ENCODE data around the gene VASH2.
A peak's percentile ranks its signal among the peaks of the same experiment; 100 is the strongest.
"Not testable (repeated sequence)": the region's sequence is repeated elsewhere in the genome, so short reads cannot be mapped to it uniquely, and the experiment has no call there.

Gene VASH2

GRCh38 chr1:212950243-212951125 lies at the start of gene VASH2:
Gene VASH2 (plus strand): TSS chr1:212950541. CDS start chr1:212951543, 1,002 bp downstream.
- DNase-seq, result peak; percentile 68

GRCh38 chr1:212901290-212901689 lies 49.1 kb upstream of the VASH2 start:
- DNase-seq, result no peak

GRCh38 chr1:212902054-212902453 lies 48.3 kb upstream of the VASH2 start:
- DNase-seq, result no peak

- DNase-seq, result no peak
Observed at GRCh38 chr1:212903664-212904063, 46.7 kb upstream of the VASH2 start.

- not testable (repeated sequence) for DNase-seq
Observed at GRCh38 chr1:212908071-212908470, 42.3 kb upstream of the VASH2 start.

- DNase-seq, result no peak
Observed at GRCh38 chr1:212908971-212909370, 41.4 kb upstream of the VASH2 start.

GRCh38 chr1:212909652-212910063 lies 40.7 kb upstream of the VASH2 start:
- no peak for DNase-seq

GRCh38 chr1:212910213-212910612 lies 40.1 kb upstream of the VASH2 start:
- DNase-seq, result not testable (repeated sequence)

GRCh38 chr1:212913638-212914037 lies 36.7 kb upstream of the VASH2 start:
- DNase-seq, result not testable (repeated sequence)

GRCh38 chr1:212914110-212914509 lies 36.2 kb upstream of the VASH2 start:
- DNase-seq, result not testable (repeated sequence)

- no peak for DNase-seq
Observed at GRCh38 chr1:212914789-212915188, 35.6 kb upstream of the VASH2 start.

GRCh38 chr1:212915245-212916091 lies 34.9 kb upstream of the VASH2 start:
- DNase-seq, result no peak

- no peak for DNase-seq
Observed at GRCh38 chr1:212916481-212917133, 33.7 kb upstream of the VASH2 start.

GRCh38 chr1:212917134-212917485 lies 33.2 kb upstream of the VASH2 start:
- DNase-seq, result no peak

- DNase-seq, result no peak
Observed at GRCh38 chr1:212917858-212918257, 32.5 kb upstream of the VASH2 start.

- no peak for DNase-seq
Observed at GRCh38 chr1:212918824-212919223, 31.5 kb upstream of the VASH2 start.

GRCh38 chr1:212920246-212920645 lies 30.1 kb upstream of the VASH2 start:
- no peak for DNase-seq

- DNase-seq, result no peak
Observed at GRCh38 chr1:212920896-212921295, 29.4 kb upstream of the VASH2 start.

GRCh38 chr1:212922016-212922415 lies 28.3 kb upstream of the VASH2 start:
- DNase-seq, result no peak

GRCh38 chr1:212926372-212926771 lies 24.0 kb upstream of the VASH2 start:
- DNase-seq, result no peak

- no peak for DNase-seq
Observed at GRCh38 chr1:212928323-212929291, 21.7 kb upstream of the VASH2 start.

Data from T1000 (cell line).